ENCODE results near the gene FKBP11. TPM values are rescaled to one million over a fixed set of nuclear protein-coding genes. Genes with fewer than 3 reads are reported as not detected.
A peak's percentile ranks its signal among the peaks of the same experiment; 100 is the strongest.

Gene FKBP11
- polyA plus RNA-seq, 4 donors: 22.4 to 82.7 (median 51.1) TPM

GRCh38 chr12:48969833-48970701, 44.8 kb upstream of the FKBP11 start:
- peaks cover 2 to 25% (median 3%) of the 10 kb centered on the region in 3 donors for H3K4me1 ChIP-seq (ENCODE audit: control insufficient read depth in 3 of 3, insufficient read depth in 2 of 3, low read depth in 1 of 3, low read length in 2 of 3)
- FAIRE-seq: no peak
- peaks cover 0 to 88% (median 44%) of the 10 kb centered on the region in 3 donors for H3K27me3 ChIP-seq (ENCODE audit: control insufficient read depth in 3 of 3, insufficient read depth in 3 of 3, low read length in 3 of 3)
- H3K36me3 ChIP-seq (ENCODE audit: control insufficient read depth in 3 of 3, insufficient read depth in 2 of 3, low read depth in 1 of 3, low read length in 3 of 3): no peaks in the 10 kb centered on the region
- H3K9me3 ChIP-seq (ENCODE audit: control insufficient read depth in 2 of 2, insufficient read depth in 1 of 2, low read depth in 1 of 2, low read length in 1 of 2): no peaks in the 10 kb centered on the region
- no peak overlapping the region for H3K4me3 ChIP-seq (ENCODE audit: low read depth in 1 of 3, low read length in 3 of 3)
- DNase-seq: peak in 1 of 2 donors; percentile 61
- 7 to 12% (median 8%) methylated on average over 62 to 77 of the region's 77 CpGs for WGBS, 3 donors
- H3K27ac ChIP-seq (ENCODE audit: low read depth in 1 of 3, low read length in 2 of 3): no peak overlapping the region

- Histone ChIP-seq H3K4me1 (ENCODE audit: control insufficient read depth in 3 of 3, insufficient read depth in 2 of 3, low read depth in 1 of 3, low read length in 2 of 3) (peaks cover 2 to 25% (median 3%) of the 10 kb centered on the region in 3 donors), H3K27ac (ENCODE audit: low read depth in 1 of 3, low read length in 2 of 3) (no peak overlapping the region), H3K9me3 (ENCODE audit: control insufficient read depth in 2 of 2, insufficient read depth in 1 of 2, low read depth in 1 of 2, low read length in 1 of 2) (no peaks in the 10 kb centered on the region), H3K27me3 (ENCODE audit: control insufficient read depth in 3 of 3, insufficient read depth in 3 of 3, low read length in 3 of 3) (peaks cover 0 to 86% (median 44%) of the 10 kb centered on the region in 3 donors), H3K4me3 (ENCODE audit: low read depth in 1 of 3, low read length in 3 of 3) (no peak overlapping the region), H3K36me3 (ENCODE audit: control insufficient read depth in 3 of 3, insufficient read depth in 2 of 3, low read depth in 1 of 3, low read length in 3 of 3) (no peaks in the 10 kb centered on the region)
- FAIRE-seq: no peak
- 53 to 58% (median 55%) methylated on average over 8 of the region's 8 CpGs for WGBS, 3 donors
- DNase-seq: no peak
Observed at GRCh38 chr12:48969160-48969771, 44.0 kb upstream of the FKBP11 start.

- Histone ChIP-seq H3K27ac (ENCODE audit: low read depth in 1 of 3, low read length in 2 of 3) (no peak overlapping the region), H3K4me3 (ENCODE audit: low read depth in 1 of 3, low read length in 3 of 3) (no peak overlapping the region), H3K36me3 (ENCODE audit: control insufficient read depth in 3 of 3, insufficient read depth in 2 of 3, low read depth in 1 of 3, low read length in 3 of 3) (no peaks in the 10 kb centered on the region), H3K4me1 (ENCODE audit: control insufficient read depth in 3 of 3, insufficient read depth in 2 of 3, low read depth in 1 of 3, low read length in 2 of 3) (peaks cover 2 to 25% (median 3%) of the 10 kb centered on the region in 3 donors), H3K27me3 (ENCODE audit: control insufficient read depth in 3 of 3, insufficient read depth in 3 of 3, low read length in 3 of 3) (peaks cover 0 to 78% (median 38%) of the 10 kb centered on the region in 3 donors), H3K9me3 (ENCODE audit: control insufficient read depth in 2 of 2, insufficient read depth in 1 of 2, low read depth in 1 of 2, low read length in 1 of 2) (no peaks in the 10 kb centered on the region)
- 62 to 78% (median 68%) methylated on average over 3 of the region's 3 CpGs for WGBS, 3 donors
- FAIRE-seq (no peak), DNase-seq (no peak)
Observed at GRCh38 chr12:48968467-48968866, 43.2 kb upstream of the FKBP11 start.

GRCh38 chr12:48967991-48968390, 42.7 kb upstream of the FKBP11 start:
- no peaks in the 10 kb centered on the region for H3K9me3 ChIP-seq (ENCODE audit: control insufficient read depth in 2 of 2, insufficient read depth in 1 of 2, low read depth in 1 of 2, low read length in 1 of 2)
- H3K27ac ChIP-seq (ENCODE audit: low read depth in 1 of 3, low read length in 2 of 3): no peak overlapping the region
- no peak overlapping the region for H3K4me3 ChIP-seq (ENCODE audit: low read depth in 1 of 3, low read length in 3 of 3)
- FAIRE-seq (no peak), DNase-seq (no peak)
- H3K4me1 ChIP-seq (ENCODE audit: control insufficient read depth in 3 of 3, insufficient read depth in 2 of 3, low read depth in 1 of 3, low read length in 2 of 3): peaks cover 2 to 25% (median 3%) of the 10 kb centered on the region in 3 donors
- no peaks in the 10 kb centered on the region for H3K36me3 ChIP-seq (ENCODE audit: control insufficient read depth in 3 of 3, insufficient read depth in 2 of 3, low read depth in 1 of 3, low read length in 3 of 3)
- peaks cover 0 to 73% (median 33%) of the 10 kb centered on the region in 3 donors for H3K27me3 ChIP-seq (ENCODE audit: control insufficient read depth in 3 of 3, insufficient read depth in 3 of 3, low read length in 3 of 3)
- WGBS, 3 donors: 71 to 74% (median 72%) methylated on average over 7 of the region's 7 CpGs

DNA sequence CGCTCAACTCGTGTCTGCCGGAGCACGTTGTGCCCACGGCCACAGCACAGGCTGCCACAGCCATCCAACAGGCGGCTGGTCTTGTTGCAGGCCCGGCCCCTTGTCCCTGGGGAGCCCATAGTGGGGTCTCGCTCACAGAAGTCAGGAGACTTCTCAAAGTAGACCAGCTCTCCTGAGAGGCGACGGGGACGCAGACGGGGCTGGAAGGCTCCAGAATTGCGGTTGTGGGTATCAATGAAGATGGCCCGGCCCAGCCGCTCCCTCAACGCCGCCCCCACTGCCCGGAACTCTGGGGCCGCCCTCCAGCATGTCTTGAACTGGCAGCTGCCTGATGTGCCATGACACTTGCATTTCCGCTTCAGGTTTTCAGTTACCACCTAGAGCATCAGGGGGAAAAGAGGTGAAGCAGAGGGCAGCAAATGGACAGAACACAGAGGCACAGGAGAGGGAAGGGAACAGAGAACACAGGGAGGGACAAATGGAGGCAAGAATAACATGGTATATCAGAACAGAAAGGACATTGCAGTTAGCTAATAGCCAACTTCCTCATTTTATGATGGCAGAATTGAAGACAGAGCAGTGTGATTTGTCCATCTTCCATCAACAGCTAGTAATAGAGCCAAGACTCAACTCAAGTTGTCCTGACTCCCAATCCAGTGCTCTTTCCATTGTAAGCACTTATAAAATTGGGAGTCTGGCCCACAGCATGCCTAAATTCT, 41.0 kb upstream of the FKBP11 start:
- Histone ChIP-seq H3K4me3 (ENCODE audit: low read depth in 1 of 3, low read length in 3 of 3) (no peak overlapping the region), H3K36me3 (ENCODE audit: control insufficient read depth in 3 of 3, insufficient read depth in 2 of 3, low read depth in 1 of 3, low read length in 3 of 3) (no peaks in the 10 kb centered on the region), H3K27ac (ENCODE audit: low read depth in 1 of 3, low read length in 2 of 3) (no peak overlapping the region), H3K9me3 (ENCODE audit: control insufficient read depth in 2 of 2, insufficient read depth in 1 of 2, low read depth in 1 of 2, low read length in 1 of 2) (no peaks in the 10 kb centered on the region), H3K27me3 (ENCODE audit: control insufficient read depth in 3 of 3, insufficient read depth in 3 of 3, low read length in 3 of 3) (peaks cover 0 to 56% (median 19%) of the 10 kb centered on the region in 3 donors), H3K4me1 (ENCODE audit: control insufficient read depth in 3 of 3, insufficient read depth in 2 of 3, low read depth in 1 of 3, low read length in 2 of 3) (peaks cover 2 to 23% (median 3%) of the 10 kb centered on the region in 3 donors)
- WGBS, 3 donors: 67 to 70% (median 69%) methylated on average over 20 of the region's 20 CpGs
- DNase-seq (no peak), FAIRE-seq (no peak)

DNA sequence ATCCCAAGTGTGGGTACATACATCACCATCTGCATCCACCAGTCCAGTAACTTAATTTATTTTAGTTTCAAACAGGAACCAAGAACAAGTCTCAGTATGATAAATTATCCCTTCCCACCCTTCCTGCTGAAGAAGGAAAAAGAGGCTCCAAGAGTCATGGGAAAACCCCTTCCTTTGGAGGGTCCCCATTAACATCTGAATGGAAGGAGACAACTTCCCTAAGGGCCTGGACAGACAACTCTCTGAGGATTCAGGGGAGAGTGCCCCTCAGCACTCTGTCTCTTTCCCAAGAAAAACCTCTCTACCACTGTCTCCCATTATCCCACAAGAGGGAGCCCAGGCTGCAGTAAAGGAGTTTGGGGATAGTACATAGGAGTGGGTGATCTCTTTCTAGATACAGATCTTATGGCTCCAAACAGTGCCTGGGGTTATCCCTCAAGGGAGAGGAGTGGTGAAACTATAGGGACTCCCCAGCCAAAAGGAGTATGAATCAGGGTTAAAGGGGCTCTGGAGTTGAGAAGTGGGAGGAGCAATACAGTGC, 40.1 kb upstream of the FKBP11 start:
- no peak overlapping the region for H3K4me3 ChIP-seq (ENCODE audit: low read depth in 1 of 3, low read length in 3 of 3)
- H3K36me3 ChIP-seq (ENCODE audit: control insufficient read depth in 3 of 3, insufficient read depth in 2 of 3, low read depth in 1 of 3, low read length in 3 of 3): no peaks in the 10 kb centered on the region
- H3K27ac ChIP-seq (ENCODE audit: low read depth in 1 of 3, low read length in 2 of 3): no peak overlapping the region
- H3K4me1 ChIP-seq (ENCODE audit: control insufficient read depth in 3 of 3, insufficient read depth in 2 of 3, low read depth in 1 of 3, low read length in 2 of 3): peaks cover 0 to 14% (median 2%) of the 10 kb centered on the region in 3 donors
- no peak for FAIRE-seq
- DNase-seq: no peak
- no peaks in the 10 kb centered on the region for H3K9me3 ChIP-seq (ENCODE audit: control insufficient read depth in 2 of 2, insufficient read depth in 1 of 2, low read depth in 1 of 2, low read length in 1 of 2)
- H3K27me3 ChIP-seq (ENCODE audit: control insufficient read depth in 3 of 3, insufficient read depth in 3 of 3, low read length in 3 of 3): peaks cover 0 to 47% (median 9%) of the 10 kb centered on the region in 3 donors

- Histone ChIP-seq H3K4me1 (ENCODE audit: control insufficient read depth in 3 of 3, insufficient read depth in 2 of 3, low read depth in 1 of 3, low read length in 2 of 3) (peaks cover 0 to 9% (median 0%) of the 10 kb centered on the region in 3 donors), H3K36me3 (ENCODE audit: control insufficient read depth in 3 of 3, insufficient read depth in 2 of 3, low read depth in 1 of 3, low read length in 3 of 3) (no peaks in the 10 kb centered on the region), H3K27ac (ENCODE audit: low read depth in 1 of 3, low read length in 2 of 3) (no peak overlapping the region), H3K9me3 (ENCODE audit: control insufficient read depth in 2 of 2, insufficient read depth in 1 of 2, low read depth in 1 of 2, low read length in 1 of 2) (no peaks in the 10 kb centered on the region), H3K27me3 (ENCODE audit: control insufficient read depth in 3 of 3, insufficient read depth in 3 of 3, low read length in 3 of 3) (peaks cover 0 to 18% (median 0%) of the 10 kb centered on the region in 3 donors), H3K4me3 (ENCODE audit: low read depth in 1 of 3, low read length in 3 of 3) (no peak overlapping the region)
- FAIRE-seq (no peak), DNase-seq (no peak)
Observed at GRCh38 chr12:48961801-48962200, 36.5 kb upstream of the FKBP11 start.

GRCh38 chr12:48961331-48961730, 36.0 kb upstream of the FKBP11 start:
- H3K4me3 ChIP-seq (ENCODE audit: low read depth in 1 of 3, low read length in 3 of 3): no peak overlapping the region
- FAIRE-seq: no peak
- 63 to 80% (median 72%) methylated on average over 4 of the region's 4 CpGs for WGBS, 3 donors
- H3K36me3 ChIP-seq (ENCODE audit: control insufficient read depth in 3 of 3, insufficient read depth in 2 of 3, low read depth in 1 of 3, low read length in 3 of 3): no peaks in the 10 kb centered on the region
- peaks cover 0 to 9% (median 0%) of the 10 kb centered on the region in 3 donors for H3K4me1 ChIP-seq (ENCODE audit: control insufficient read depth in 3 of 3, insufficient read depth in 2 of 3, low read depth in 1 of 3, low read length in 2 of 3)
- no peaks in the 10 kb centered on the region for H3K9me3 ChIP-seq (ENCODE audit: control insufficient read depth in 2 of 2, insufficient read depth in 1 of 2, low read depth in 1 of 2, low read length in 1 of 2)
- H3K27me3 ChIP-seq (ENCODE audit: control insufficient read depth in 3 of 3, insufficient read depth in 3 of 3, low read length in 3 of 3): peaks cover 0 to 17% (median 0%) of the 10 kb centered on the region in 3 donors
- DNase-seq: no peak
- no peak overlapping the region for H3K27ac ChIP-seq (ENCODE audit: low read depth in 1 of 3, low read length in 2 of 3)

Data from small intestine (tissue), 7 donors.